ENCODE data around the gene CARD6.

DNA sequence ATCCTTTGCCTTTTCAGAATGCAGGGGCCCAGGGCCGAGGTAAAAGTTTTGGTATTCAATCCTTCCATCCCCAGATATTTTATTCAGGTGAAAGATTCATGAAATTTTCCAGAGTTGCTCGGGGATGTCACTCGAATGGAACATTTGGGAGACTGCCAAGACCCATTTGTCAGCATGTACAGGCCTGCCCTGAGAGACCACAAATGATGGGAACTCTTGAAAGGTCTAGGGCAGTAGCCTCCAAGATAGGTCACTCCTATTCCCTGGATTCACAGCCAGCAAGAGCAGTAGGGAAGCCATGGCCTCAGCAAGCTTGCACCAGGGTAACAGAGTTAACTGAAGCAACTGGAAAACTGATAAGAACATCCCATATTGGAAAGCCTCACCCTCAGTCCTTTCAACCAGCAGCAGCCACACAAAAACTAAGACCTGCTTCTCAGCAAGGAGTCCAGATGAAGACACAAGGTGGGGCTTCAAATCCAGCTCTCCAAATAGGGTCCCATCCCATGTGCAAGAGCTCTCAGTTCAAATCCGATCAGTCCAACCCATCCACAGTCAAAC is 12.5 kb downstream of the CARD6 start:
- TF ChIP-seq CTCF (IDR thresholded peaks at IDR 0.05) (no peak), EZH2 (IDR thresholded peaks at IDR 0.05; ENCODE audit: borderline replicate concordance, insufficient read depth, low read depth, low read length, poor library complexity, severe bottlenecking) (no peak)

Measured in B cell (primary cell).